HepG2 (cell line): ENCODE measurements around the gene INSYN2B.

Source experiments
- ZKSCAN1 ChIP-seq: fragments of 150-350 bp; IDR thresholded peaks from 2 replicates; pipeline ENCODE4 v1.6.1; 2014; ENCODE audit warnings: low read length
- ZNF138 ChIP-seq: sonication (generic); formaldehyde crosslinking; IDR thresholded peaks from 2 replicates; pipeline ENCODE4 v1.5.0; 2020; ENCODE audit warnings: mild to moderate bottlenecking, low read depth, missing genetic modification reagents
- ZNF263 ChIP-seq: sonication (generic); formaldehyde crosslinking; IDR thresholded peaks from 2 replicates; pipeline ENCODE4 v1.4.0; 2020; ENCODE audit warnings: missing genetic modification reagents

- TF ChIP-seq ZNF138 (CRISPR knock-in tag) (no peak), ZNF263 (CRISPR knock-in tag) (no peak), ZKSCAN1 (no peak)
These were observed 152.5 kb downstream of the INSYN2B start for GRCh38 chr5:169827769-169828168.
